Skeletal muscle cell (primary cell): ENCODE data around the gene TAS2R41.

ENCODE experiments used
- DNase-seq: peaks from one replicate; pipeline ENCODE4 v3.0.0-alpha.2; 2010; ENCODE audit warnings: low read depth
- H3K4me3 ChIP-seq: 2 replicates; pipeline ENCODE4 v1.5.1; 2011; ENCODE audit warnings: low read depth, mild to moderate bottlenecking, control low read depth, low read length, moderate library complexity

TAS2R41 gene

GRCh38 chr7:143477501-143478150 lies at the start of gene TAS2R41:
TSS of gene TAS2R41 (plus strand) at chr7:143477873. CDS start at chr7:143477873, 0 bp downstream.
- DNase-seq = no peak
- H3K4me3 ChIP-seq = no peak within 1 kb of the TSS

GRCh38 chr7:143429770-143430698 lies 47.6 kb upstream of the TAS2R41 start:
- no peak for DNase-seq
- no peak overlapping the region for H3K4me3 ChIP-seq

- H3K4me3 ChIP-seq = no peak overlapping the region
- DNase-seq = no peak
These were observed 46.6 kb upstream of the TAS2R41 start for GRCh38 chr7:143431109-143431508.

GRCh38 chr7:143433759-143434158 lies 43.9 kb upstream of the TAS2R41 start:
- no peak overlapping the region for H3K4me3 ChIP-seq
- DNase-seq = no peak

GRCh38 chr7:143434660-143435059 lies 43.0 kb upstream of the TAS2R41 start:
- no peak for DNase-seq
- no peak overlapping the region for H3K4me3 ChIP-seq

- DNase-seq = no peak
- H3K4me3 ChIP-seq = no peak overlapping the region
These were observed 42.4 kb upstream of the TAS2R41 start for GRCh38 chr7:143435266-143435665.

GRCh38 chr7:143436325-143436946 lies 41.2 kb upstream of the TAS2R41 start:
- no peak for DNase-seq
- no peak overlapping the region for H3K4me3 ChIP-seq

GRCh38 chr7:143437578-143437977 lies 40.1 kb upstream of the TAS2R41 start:
- DNase-seq = no peak
- H3K4me3 ChIP-seq = no peak overlapping the region

- no peak overlapping the region for H3K4me3 ChIP-seq
These were observed 37.8 kb upstream of the TAS2R41 start for GRCh38 chr7:143439866-143440265.

GRCh38 chr7:143443153-143443552 lies 34.5 kb upstream of the TAS2R41 start, which contains the start of gene TAS2R60:
TSS of gene TAS2R60 (plus strand) at chr7:143443453. CDS start at chr7:143443453, 0 bp downstream.
- no peak within 1 kb of the TSS for H3K4me3 ChIP-seq
- DNase-seq = no peak

More at GRCh38 chr7:143439866-143440265, 37.8 kb upstream of the TAS2R41 start:
- DNase-seq = no peak

- DNase-seq = no peak
- H3K4me3 ChIP-seq = no peak overlapping the region
These were observed 33.5 kb upstream of the TAS2R41 start for GRCh38 chr7:143444063-143444782.

GRCh38 chr7:143444785-143445184 lies 32.9 kb upstream of the TAS2R41 start:
- no peak for DNase-seq
- H3K4me3 ChIP-seq = no peak overlapping the region

GRCh38 chr7:143447466-143447865 lies 30.2 kb upstream of the TAS2R41 start:
- no peak overlapping the region for H3K4me3 ChIP-seq
- DNase-seq = no peak

- no peak overlapping the region for H3K4me3 ChIP-seq
- no peak for DNase-seq
These were observed 29.2 kb upstream of the TAS2R41 start for GRCh38 chr7:143448429-143448828.

- H3K4me3 ChIP-seq = no peak overlapping the region
These were observed 27.9 kb upstream of the TAS2R41 start for GRCh38 chr7:143449793-143450192.

GRCh38 chr7:143451122-143451521 lies 26.6 kb upstream of the TAS2R41 start:
- no peak for DNase-seq
- no peak overlapping the region for H3K4me3 ChIP-seq

More at GRCh38 chr7:143449793-143450192, 27.9 kb upstream of the TAS2R41 start:
- DNase-seq = no peak

- no peak for DNase-seq
- no peak overlapping the region for H3K4me3 ChIP-seq
These were observed 25.9 kb upstream of the TAS2R41 start for GRCh38 chr7:143451746-143452145.

GRCh38 chr7:143452495-143452894 lies 25.2 kb upstream of the TAS2R41 start:
- DNase-seq = no peak
- H3K4me3 ChIP-seq = no peak overlapping the region

GRCh38 chr7:143454091-143454680 lies 23.5 kb upstream of the TAS2R41 start:
- no peak overlapping the region for H3K4me3 ChIP-seq
- DNase-seq = no peak
